ENCODE data around the gene EMCN.

Gene EMCN

DNA sequence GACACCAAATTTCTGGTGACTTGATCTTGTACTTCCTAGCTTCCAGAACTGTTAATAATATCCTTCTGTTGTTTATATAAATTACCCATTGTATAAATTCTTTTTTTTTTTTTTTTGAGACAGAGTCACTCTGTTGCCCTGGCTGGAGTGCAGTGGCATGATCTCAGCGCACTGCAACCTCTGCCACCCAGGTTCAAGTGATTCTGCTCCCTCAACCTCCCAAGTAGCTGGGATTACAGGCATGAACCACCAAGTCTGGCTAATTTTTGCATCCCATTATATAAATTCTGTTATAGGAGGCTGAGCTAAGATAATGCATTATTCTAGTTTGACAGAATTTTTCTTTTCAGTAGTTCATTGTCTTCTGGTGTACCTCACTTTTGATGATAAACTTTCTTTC is 170.6 kb downstream of the EMCN start:
- no peak overlapping the region for H3K4me3 ChIP-seq (ENCODE audit: low read length)
- DNase-seq (ENCODE audit: low read depth), result no peak
- TF ChIP-seq CTCF (conservative IDR thresholded peaks at IDR 0.05; ENCODE audit: low read depth, low read length), result no peak

- TF ChIP-seq CTCF (conservative IDR thresholded peaks at IDR 0.05; ENCODE audit: low read depth, low read length), result no peak
- H3K4me3 ChIP-seq (ENCODE audit: low read length), result no peak overlapping the region
- no peak for DNase-seq (ENCODE audit: low read depth)
Measured at GRCh38 chr4:100345585-100345984, 172.2 kb downstream of the EMCN start.

All from retinal pigment epithelial cell (primary cell).